ENCODE measurements around the gene ZBTB8A.

Gene ZBTB8A

DNA sequence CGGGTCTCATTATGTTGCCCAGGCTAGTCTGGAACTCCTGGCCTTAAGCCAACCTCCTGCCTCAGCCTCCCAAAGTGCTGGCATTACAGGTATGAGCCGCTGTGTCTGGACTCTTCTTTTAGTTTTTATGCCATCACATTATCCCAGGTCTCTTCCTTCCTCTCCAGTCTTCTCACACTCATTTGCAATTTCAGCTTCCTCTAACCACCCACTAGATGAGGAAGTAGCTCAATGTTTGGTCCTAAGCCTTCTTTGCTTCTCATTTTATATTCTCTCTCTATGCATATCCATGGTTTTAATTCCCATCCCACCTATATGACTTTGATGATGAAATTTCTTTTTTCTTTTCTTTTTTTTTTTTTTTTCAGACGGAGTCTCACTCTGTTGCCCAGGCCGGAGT is 3.1 kb upstream of the ZBTB8A start:
- H3K27ac ChIP-seq: no peak overlapping the region
- H3K4me3 ChIP-seq: no peak overlapping the region
- TF ChIP-seq, protein P1, sequence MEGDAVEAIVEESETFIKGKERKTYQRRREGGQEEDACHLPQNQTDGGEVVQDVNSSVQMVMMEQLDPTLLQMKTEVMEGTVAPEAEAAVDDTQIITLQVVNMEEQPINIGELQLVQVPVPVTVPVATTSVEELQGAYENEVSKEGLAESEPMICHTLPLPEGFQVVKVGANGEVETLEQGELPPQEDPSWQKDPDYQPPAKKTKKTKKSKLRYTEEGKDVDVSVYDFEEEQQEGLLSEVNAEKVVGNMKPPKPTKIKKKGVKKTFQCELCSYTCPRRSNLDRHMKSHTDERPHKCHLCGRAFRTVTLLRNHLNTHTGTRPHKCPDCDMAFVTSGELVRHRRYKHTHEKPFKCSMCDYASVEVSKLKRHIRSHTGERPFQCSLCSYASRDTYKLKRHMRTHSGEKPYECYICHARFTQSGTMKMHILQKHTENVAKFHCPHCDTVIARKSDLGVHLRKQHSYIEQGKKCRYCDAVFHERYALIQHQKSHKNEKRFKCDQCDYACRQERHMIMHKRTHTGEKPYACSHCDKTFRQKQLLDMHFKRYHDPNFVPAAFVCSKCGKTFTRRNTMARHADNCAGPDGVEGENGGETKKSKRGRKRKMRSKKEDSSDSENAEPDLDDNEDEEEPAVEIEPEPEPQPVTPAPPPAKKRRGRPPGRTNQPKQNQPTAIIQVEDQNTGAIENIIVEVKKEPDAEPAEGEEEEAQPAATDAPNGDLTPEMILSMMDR (IDR thresholded peaks at IDR 0.05): no peak
- DNase-seq (ENCODE audit: low spot score): no peak

DNA sequence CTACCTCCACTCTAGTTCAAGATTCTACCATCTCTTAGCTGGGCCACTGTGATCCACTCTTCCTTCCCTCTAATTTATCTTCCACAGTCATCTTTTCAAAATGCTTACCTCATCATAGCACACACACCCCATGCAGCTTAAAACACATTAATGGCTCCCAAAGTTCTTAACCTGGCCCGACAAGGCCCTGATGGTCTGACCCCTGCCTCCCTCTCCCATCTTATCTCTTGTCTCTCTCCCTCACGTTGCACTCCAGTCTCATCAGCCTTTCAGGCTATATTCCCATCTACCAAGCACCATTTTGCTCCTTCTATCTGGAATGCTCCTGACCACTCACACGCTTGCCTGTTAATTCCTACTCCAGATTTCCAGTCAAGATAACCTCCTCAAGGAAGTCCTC is 2.5 kb upstream of the ZBTB8A start:
- TF ChIP-seq, protein P1 (IDR thresholded peaks at IDR 0.05): no peak
- no peak for DNase-seq (ENCODE audit: low spot score)
- no peak overlapping the region for H3K4me3 ChIP-seq
- no peak overlapping the region for H3K27ac ChIP-seq

DNA sequence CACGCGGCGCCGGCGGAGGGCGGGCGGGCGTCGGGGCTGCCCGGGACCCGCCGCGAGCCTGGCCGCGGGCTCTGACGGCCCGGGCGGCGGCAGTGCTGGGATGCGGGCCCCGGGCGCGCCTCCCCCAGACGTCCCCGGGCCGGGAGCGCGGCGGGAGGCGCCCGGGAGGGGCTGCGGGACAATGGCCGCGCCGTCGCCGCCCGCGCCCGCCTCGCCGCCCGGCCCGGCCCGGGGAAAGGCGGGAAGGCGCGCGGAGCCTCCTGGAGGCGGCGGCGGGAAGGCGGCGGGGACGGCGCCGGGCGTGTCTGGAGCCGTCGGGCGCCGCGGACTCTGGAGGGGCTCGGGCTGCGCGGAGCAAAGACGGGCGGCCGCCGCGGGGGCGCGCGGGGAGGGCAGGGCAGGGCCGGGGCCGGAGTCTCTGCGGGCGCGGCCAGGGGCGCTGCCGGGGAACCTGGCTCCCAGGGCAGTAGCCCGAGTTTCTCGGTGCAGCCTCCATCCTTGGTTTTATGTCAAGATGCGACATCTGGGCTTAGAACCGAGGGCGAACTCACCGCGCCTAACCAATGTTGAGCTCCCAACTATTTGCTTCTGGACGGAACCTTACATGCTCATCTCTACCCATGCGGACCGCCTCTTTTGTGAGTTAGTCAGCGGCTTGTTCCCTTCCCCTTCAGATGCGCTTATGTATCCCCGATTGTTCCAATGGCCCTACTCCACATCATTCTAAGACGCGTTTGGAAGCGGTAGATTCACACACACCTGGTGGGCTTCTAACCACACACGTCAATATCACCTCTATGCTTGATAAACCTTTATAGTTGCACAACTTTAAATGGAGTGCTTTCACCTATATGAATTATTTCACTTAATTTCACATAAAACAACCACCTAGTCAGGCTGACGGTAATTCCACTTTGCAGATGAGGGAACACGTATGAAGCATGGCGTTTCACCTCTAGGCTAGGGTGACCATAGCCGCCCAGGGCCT is 651 bp downstream of the ZBTB8A start:
- TF ChIP-seq, protein P1 (IDR thresholded peaks at IDR 0.05): no peak
- Histone ChIP-seq H3K4me3 (peak overlapping the region; percentile 81), H3K27ac (peak overlapping the region; percentile 66 to 91)
- DNase-seq (ENCODE audit: low spot score): no peak

DNA sequence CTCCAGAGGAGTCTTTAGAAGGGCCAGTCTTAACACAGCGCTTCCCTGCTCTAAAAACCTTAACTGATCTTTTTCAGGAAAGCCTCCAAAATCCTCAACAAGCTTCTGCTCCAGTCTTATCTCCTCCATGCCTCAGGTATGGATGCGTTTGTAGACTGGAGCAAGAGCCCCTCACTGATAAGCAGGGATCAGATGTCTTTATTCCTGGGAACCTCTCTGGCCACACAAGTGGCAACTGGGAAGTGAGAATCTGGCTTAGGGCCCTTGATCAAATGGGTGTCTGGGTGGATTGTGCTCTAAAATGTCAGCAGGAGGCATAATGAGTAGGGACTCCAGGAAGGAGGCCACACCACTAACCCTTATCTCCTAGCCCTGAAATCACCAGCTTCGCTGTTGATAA is 1.4 kb downstream of the ZBTB8A start:
- no peak for DNase-seq (ENCODE audit: low spot score)
- H3K27ac ChIP-seq: no peak overlapping the region
- H3K4me3 ChIP-seq: peak overlapping the region; percentile 81
- TF ChIP-seq, protein P1 (IDR thresholded peaks at IDR 0.05): no peak

DNA sequence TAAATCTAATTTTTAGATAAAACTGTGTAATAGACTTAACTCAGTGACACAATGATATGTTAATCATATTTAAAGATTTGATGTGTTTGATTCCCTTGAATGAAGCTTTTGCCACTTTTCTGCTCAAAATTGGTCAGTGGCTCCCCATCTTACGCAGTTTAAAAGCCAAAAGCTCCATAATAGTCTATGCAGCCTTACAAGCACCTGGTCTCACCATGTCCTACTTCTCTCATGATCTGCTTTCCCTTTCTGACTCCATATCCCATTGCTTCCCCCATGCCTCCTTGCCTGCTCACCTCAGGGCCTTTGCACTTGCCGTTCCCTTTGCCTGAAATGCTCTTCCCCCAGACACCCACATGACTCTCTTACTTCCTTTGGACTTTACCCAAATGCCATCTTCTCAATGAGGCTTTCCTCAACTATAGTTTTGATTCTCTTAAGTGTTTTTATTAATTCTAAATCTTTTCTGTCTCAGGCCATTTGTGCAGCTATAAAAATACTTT is 1.9 kb downstream of the ZBTB8A start:
- H3K4me3 ChIP-seq: no peak overlapping the region
- TF ChIP-seq, protein P1 (IDR thresholded peaks at IDR 0.05): no peak
- no peak overlapping the region for H3K27ac ChIP-seq
- DNase-seq (ENCODE audit: low spot score): no peak

DNA sequence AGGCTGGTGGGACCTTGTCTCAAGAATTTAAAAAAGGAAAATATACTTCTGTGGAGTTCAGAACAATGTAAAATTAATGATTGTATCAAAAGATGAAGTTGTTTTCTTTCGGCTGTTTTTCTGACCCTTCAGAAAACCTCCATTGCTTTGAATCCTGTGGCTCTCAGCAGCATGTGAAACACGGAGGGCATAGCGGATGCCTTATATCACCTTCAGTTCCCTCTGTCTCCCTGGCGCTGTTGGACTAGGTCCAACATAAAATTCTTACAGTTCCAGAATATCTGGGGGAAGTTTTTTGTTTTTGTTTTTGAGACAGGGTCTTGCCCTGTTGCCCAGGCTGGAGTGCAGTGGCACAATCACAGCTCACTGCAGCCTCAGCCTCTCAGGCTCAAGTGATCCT is 7.4 kb downstream of the ZBTB8A start:
- no peak for DNase-seq (ENCODE audit: low spot score)
- TF ChIP-seq, protein P1 (IDR thresholded peaks at IDR 0.05): no peak

DNA sequence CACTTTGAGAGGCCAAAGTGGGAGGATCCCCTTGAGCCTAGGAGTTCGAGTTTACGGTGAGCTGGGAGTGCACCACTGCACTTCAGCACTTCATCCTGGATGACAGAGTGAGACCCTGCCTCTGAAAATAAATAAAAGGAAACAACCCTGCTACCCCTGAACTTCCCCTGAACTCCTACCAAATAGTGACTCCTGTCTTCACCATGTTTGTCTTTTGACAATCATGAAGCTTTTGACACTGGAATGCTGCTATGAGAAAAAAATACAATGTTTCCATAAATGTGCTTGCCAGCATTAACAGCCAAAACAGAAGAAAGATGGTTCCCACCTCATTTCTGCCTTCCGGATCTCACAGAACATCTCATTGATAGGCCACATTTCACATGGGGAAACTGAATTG is 10.4 kb downstream of the ZBTB8A start:
- H3K27ac ChIP-seq: no peak overlapping the region
- H3K4me3 ChIP-seq: no peak overlapping the region
- no peak for DNase-seq (ENCODE audit: low spot score)
- TF ChIP-seq, protein P1 (IDR thresholded peaks at IDR 0.05): no peak

More for the DNA sequence above, 7.4 kb downstream of the ZBTB8A start:
- Histone ChIP-seq H3K4me3 (no peak overlapping the region), H3K27ac (no peak overlapping the region)

All from coronary artery (tissue), 2 donors.